Renal pelvis (tissue), 12 donors: ENCODE results near the gene FAT2. TPM values are rescaled to one million over a fixed set of nuclear protein-coding genes. Genes with fewer than 3 reads are reported as not detected.

Source experiments
- DNase-seq: peaks from one replicate; pipeline ENCODE4 v3.0.0-alpha.2; 2013
- long read RNA-seq, 16 experiments: transcript quantifications; one replicate each; lab custom pipeline, GENCODE V29; 2026
- polyA plus RNA-seq, 3 donors: library from polyadenylated mRNA; unstranded; fragments of 120-200 nt; gene quantifications; one replicate each; pipeline ENCODE4 v1.2.1, GENCODE V29; 2013; ENCODE audit not compliant: insufficient read length in 3 of 3

Gene FAT2
- polyA plus RNA-seq: 10 to 100 TPM in 2 of 3 donors, 1 to 10 TPM in 1; 7.8 to 13.1 (median 11.0) TPM
- long read RNA-seq, donor 1: 0 reads
- long read RNA-seq, donor 2: 0 reads
- long read RNA-seq, donor 3: 0 reads
- long read RNA-seq, donor 4: 0 reads
- long read RNA-seq, donor 5: 0 reads
- long read RNA-seq, donor 6: 0 reads
- long read RNA-seq, donor 7: 0 reads
- long read RNA-seq, donor 8: 0 reads
- long read RNA-seq, donor 9: 0 reads
- long read RNA-seq, donor 10: 0 reads
- long read RNA-seq, donor 11: 0 reads
- long read RNA-seq, donor 12: 0 reads
- long read RNA-seq, donor 13: 0 reads
- long read RNA-seq, donor 14: 0 reads
- long read RNA-seq, donor 15: 0 reads
- long read RNA-seq, donor 16: 0 reads

GRCh38 chr5:151591144-151591819 is at the start of gene FAT2:
Gene FAT2 (minus strand): TSS chr5:151591331. CDS start chr5:151568931, 22,400 bp downstream.
- DNase-seq: no peak

GRCh38 chr5:151638619-151639018 is 47.5 kb upstream of the FAT2 start:
- no peak for DNase-seq

GRCh38 chr5:151637676-151638075 is 46.5 kb upstream of the FAT2 start:
- DNase-seq: no peak

- no peak for DNase-seq
Measured at GRCh38 chr5:151633892-151634291, 42.8 kb upstream of the FAT2 start.

GRCh38 chr5:151632941-151633340 is 41.8 kb upstream of the FAT2 start:
- DNase-seq: no peak

GRCh38 chr5:151632524-151632923 is 41.4 kb upstream of the FAT2 start:
- no peak for DNase-seq

- no peak for DNase-seq
Measured at GRCh38 chr5:151631941-151632340, 40.8 kb upstream of the FAT2 start.

- DNase-seq: no peak
Measured at GRCh38 chr5:151630088-151630487, 39.0 kb upstream of the FAT2 start.

- no peak for DNase-seq
Measured at GRCh38 chr5:151628112-151628823, 37.1 kb upstream of the FAT2 start.

- DNase-seq: no peak
Measured at GRCh38 chr5:151627650-151628049, 36.5 kb upstream of the FAT2 start.

- no peak for DNase-seq
Measured at GRCh38 chr5:151625285-151625684, 34.2 kb upstream of the FAT2 start.

GRCh38 chr5:151624476-151624875 is 33.3 kb upstream of the FAT2 start:
- DNase-seq: no peak

GRCh38 chr5:151622367-151623088 is 31.4 kb upstream of the FAT2 start:
- no peak for DNase-seq

- no peak for DNase-seq
Measured at GRCh38 chr5:151620461-151620840, 29.3 kb upstream of the FAT2 start.

GRCh38 chr5:151619812-151620460 is 28.8 kb upstream of the FAT2 start:
- no peak for DNase-seq

GRCh38 chr5:151618907-151619306 is 27.8 kb upstream of the FAT2 start:
- no peak for DNase-seq

GRCh38 chr5:151617841-151618710 is 26.9 kb upstream of the FAT2 start:
- DNase-seq: no peak

- no peak for DNase-seq
Measured at GRCh38 chr5:151617383-151617840, 26.3 kb upstream of the FAT2 start.

GRCh38 chr5:151615431-151615830 is 24.3 kb upstream of the FAT2 start:
- no peak for DNase-seq

- DNase-seq: no peak
Measured at GRCh38 chr5:151614565-151614964, 23.4 kb upstream of the FAT2 start.
